H1 (cell line): ENCODE data around the gene STH. TPM values are rescaled to one million over a fixed set of nuclear protein-coding genes. Genes with fewer than 3 reads are reported as not detected.

Experiments
- CTCF ChIA-PET: fragments of 300-600 bp; sonication (Branson Sonifier 250); formaldehyde crosslinking; loops from one replicate; lab custom pipeline; 2021; ENCODE audit not compliant: partially characterized antibody; lab: Charles Lee
- POLR2A ChIA-PET: fragments of 300-600 bp; sonication (Branson Sonifier 250); formaldehyde crosslinking; loops from one replicate; lab custom pipeline; 2021; ENCODE audit warnings: inconsistent platforms; ENCODE audit not compliant: partially characterized antibody; lab: Charles Lee
- DNase-seq, 2 experiments: peaks; one replicate each; pipeline versions ENCODE4 v3.0.0 to v3.0.0-alpha.2; 2010 to 2022; ENCODE audit warnings: low spot score in 2 of 2, low read depth in 1 of 2, mixed read lengths in 1 of 2
- FAIRE-seq: peaks from 2 replicates; lab custom pipeline; 2011; peaks lifted over from hg19 to GRCh38; lab: Jason Lieb, UNC
- H2AFZ ChIP-seq: 2 replicates; pipeline ENCODE4 v1.8.1; 2012; ENCODE audit warnings: low read length, inconsistent platforms
- H2AK5ac ChIP-seq: 2 replicates; pipeline ENCODE4 v1.6.1; 2013; ENCODE audit warnings: low read depth, low read length
- H2BK120ac ChIP-seq: replicated peaks from 2 replicates; pipeline ENCODE3; 2013; ENCODE audit warnings: low read depth, low read length, inconsistent platforms
- H2BK12ac ChIP-seq: 2 replicates; pipeline ENCODE4 v1.6.1; 2013; ENCODE audit warnings: low read depth, low read length
- H2BK15ac ChIP-seq: 2 replicates; pipeline ENCODE4 v1.6.1; 2013; ENCODE audit warnings: low read length
- H2BK20ac ChIP-seq: 2 replicates; pipeline ENCODE4 v1.6.1; 2013; ENCODE audit warnings: low read length
- H2BK5ac ChIP-seq: 2 replicates; pipeline ENCODE4 v1.6.1; 2013; ENCODE audit warnings: low read depth, low read length
- H3K14ac ChIP-seq: 2 replicates; pipeline ENCODE4 v1.6.1; 2013; ENCODE audit warnings: inconsistent platforms; ENCODE audit not compliant: insufficient read length
- H3K18ac ChIP-seq: 2 replicates; pipeline ENCODE4 v1.6.1; 2013; ENCODE audit warnings: low read length; ENCODE audit errors: extremely low read depth
- H3K23ac ChIP-seq: 2 replicates; pipeline ENCODE4 v1.6.1; 2013; ENCODE audit warnings: inconsistent platforms; ENCODE audit not compliant: insufficient read length
- H3K23me2 ChIP-seq: 2 replicates; pipeline ENCODE4 v1.6.1; 2013; ENCODE audit warnings: low read depth, low read length
- H3K27ac ChIP-seq: 2 replicates; pipeline ENCODE4 v1.6.1; 2011; ENCODE audit warnings: low read depth, low read length, inconsistent platforms
- H3K27me3 ChIP-seq, 4 experiments: replicated peaks in 1 of 4; 1 replicate in 1 of 4; 2 replicates in 3 of 4; pipeline versions ENCODE4 v1.6.1 to v1.8.1; 2011 to 2013; ENCODE audit warnings: low read length in 3 of 4, mild to moderate bottlenecking in 3 of 4, inconsistent platforms in 2 of 4, mixed read lengths in 2 of 4, moderate library complexity in 1 of 4; ENCODE audit not compliant: control insufficient read depth in 3 of 4, insufficient read depth in 3 of 4; ENCODE audit errors: extremely low read depth in 1 of 4
- H3K36me3 ChIP-seq, 4 experiments: 2 replicates each; pipeline versions ENCODE4 v1.6.1 to v1.8.1; 2011 to 2013; ENCODE audit warnings: mild to moderate bottlenecking in 4 of 4, low read length in 3 of 4, moderate library complexity in 2 of 4, control low read depth in 1 of 4, inconsistent platforms in 1 of 4; ENCODE audit not compliant: insufficient read depth in 4 of 4, control insufficient read depth in 2 of 4
- H3K4ac ChIP-seq: replicated peaks from 2 replicates; pipeline ENCODE3; 2013; ENCODE audit warnings: low read length, low read depth, mixed read lengths, inconsistent platforms; ENCODE audit not compliant: insufficient read length
- H3K4me1 ChIP-seq, 4 experiments: replicated peaks in 1 of 4; 1 replicate in 1 of 4; 2 replicates in 3 of 4; pipeline versions ENCODE4 v1.6.1 to v1.8.1; 2011 to 2013; ENCODE audit warnings: low read length in 3 of 4, inconsistent platforms in 2 of 4, mixed read lengths in 1 of 4; ENCODE audit not compliant: insufficient read depth in 4 of 4, control insufficient read depth in 3 of 4
- H3K4me2 ChIP-seq, 2 experiments: 2 replicates each; pipeline versions ENCODE4 v1.6.1 to v1.8.1; 2011 to 2013; ENCODE audit warnings: low read depth in 2 of 2, low read length in 2 of 2, control low read depth in 1 of 2, inconsistent platforms in 1 of 2, mild to moderate bottlenecking in 1 of 2; ENCODE audit not compliant: insufficient read depth in 1 of 2
- H3K4me3 ChIP-seq, 4 experiments: fragments of 200-600, 300-600 bp in 1 of 4; sonication (generic), shearing (Covaris generic), sonication (Bioruptor Twin) in 1 of 4; 2 replicates each; pipeline versions ENCODE4 v1.5.1 to v1.8.1; 2011 to 2016; ENCODE audit warnings: low read length in 4 of 4, low read depth in 3 of 4, control low read depth in 2 of 4, inconsistent platforms in 2 of 4, mild to moderate bottlenecking in 2 of 4, mixed read lengths in 1 of 4, moderate library complexity in 1 of 4; ENCODE audit not compliant: insufficient read depth in 2 of 4; ENCODE audit errors: extremely low read depth in 1 of 4
- H3K56ac ChIP-seq: replicated peaks from 2 replicates; pipeline ENCODE3; 2013; ENCODE audit warnings: low read depth, mild to moderate bottlenecking, mixed read lengths, low read length, inconsistent platforms; ENCODE audit not compliant: insufficient read length
- H3K79me1 ChIP-seq: 2 replicates; pipeline ENCODE4 v1.6.1; 2013; ENCODE audit warnings: low read depth, low read length, control low read depth
- H3K79me2 ChIP-seq, 2 experiments: 2 replicates each; pipeline versions ENCODE4 v1.6.1 to v1.8.1; 2012 to 2013; ENCODE audit warnings: low read length in 2 of 2, mild to moderate bottlenecking in 2 of 2, inconsistent platforms in 1 of 2; ENCODE audit not compliant: insufficient read depth in 2 of 2, control insufficient read depth in 1 of 2
- H3K9ac ChIP-seq, 4 experiments: replicated peaks in 1 of 4; 1 replicate in 1 of 4; 2 replicates in 3 of 4; pipeline versions ENCODE4 v1.6.1 to v1.8.1; 2011 to 2013; ENCODE audit warnings: low read depth in 3 of 4, low read length in 3 of 4, control low read depth in 2 of 4, mild to moderate bottlenecking in 2 of 4, moderate library complexity in 2 of 4, inconsistent platforms in 1 of 4; ENCODE audit errors: extremely low read depth in 1 of 4
- H3K9me3 ChIP-seq, 2 experiments: 2 replicates each; pipeline versions ENCODE4 v1.6.1 to v1.8.1; 2012 to 2013; ENCODE audit warnings: mild to moderate bottlenecking in 2 of 2, moderate library complexity in 2 of 2, control low read depth in 1 of 2, inconsistent platforms in 1 of 2, low read depth in 1 of 2, low read length in 1 of 2, mixed read lengths in 1 of 2; ENCODE audit not compliant: insufficient read depth in 2 of 2
- H4K20me1 ChIP-seq, 2 experiments: replicated peaks in 1 of 2; 2 replicates each; pipeline versions ENCODE3 to v1.8.1; 2011 to 2013; ENCODE audit warnings: inconsistent platforms in 2 of 2, low read length in 2 of 2, mild to moderate bottlenecking in 1 of 2; ENCODE audit not compliant: insufficient read depth in 2 of 2, control insufficient read depth in 1 of 2
- H4K5ac ChIP-seq: 2 replicates; pipeline ENCODE4 v1.6.1; 2013; ENCODE audit warnings: low read length, low read depth, mixed read lengths, inconsistent platforms; ENCODE audit not compliant: insufficient read length
- H4K8ac ChIP-seq: 2 replicates; pipeline ENCODE4 v1.8.0; 2013; ENCODE audit warnings: mild to moderate bottlenecking, moderate library complexity, low read length, inconsistent platforms; ENCODE audit not compliant: insufficient read depth; ENCODE audit errors: extremely low read depth
- H4K91ac ChIP-seq: replicated peaks from 2 replicates; pipeline ENCODE3; 2013; ENCODE audit warnings: low read length, mixed read lengths, inconsistent platforms; ENCODE audit not compliant: insufficient read length
- BCL11A ChIP-seq, 2 experiments: IDR thresholded peaks; one replicate each; pipeline ENCODE4 v1.6.1; 2011; ENCODE audit warnings: low read depth in 2 of 2, low read length in 2 of 2, mild to moderate bottlenecking in 2 of 2
- BRCA1 ChIP-seq: IDR thresholded peaks from 2 replicates; pipeline ENCODE4 v1.6.1; 2012; ENCODE audit warnings: low read depth, low read length, improper control_type of control experiment
- CEBPB ChIP-seq: IDR thresholded peaks from 2 replicates; pipeline ENCODE4 v1.6.1; 2012; ENCODE audit warnings: low read depth, low read length
- JUN ChIP-seq: IDR thresholded peaks from 2 replicates; pipeline ENCODE4 v1.6.1; 2011; ENCODE audit warnings: low read depth, mild to moderate bottlenecking, improper control_type of control experiment, low read length
- SIRT6 ChIP-seq: IDR thresholded peaks from one replicate; pipeline ENCODE4 v1.7.1; 2012; ENCODE audit warnings: low read length, inconsistent platforms
- SP2 ChIP-seq: IDR thresholded peaks from 2 replicates; pipeline ENCODE4 v1.6.1; 2012; ENCODE audit warnings: mild to moderate bottlenecking, low read length, inconsistent platforms
- SRF ChIP-seq: IDR thresholded peaks from 2 replicates; pipeline ENCODE4 v1.6.1; 2011; ENCODE audit warnings: mild to moderate bottlenecking, low read depth, low read length, moderate library complexity
- YY1 ChIP-seq: IDR thresholded peaks from 2 replicates; pipeline ENCODE4 v1.6.1; 2011; ENCODE audit warnings: low read depth, mild to moderate bottlenecking, low read length
- WGBS, 2 experiments: shearing (Covaris generic) in 1 of 2; methylation state at CpG; one replicate each; pipeline versions ENCODE4 v1.1.6 to v1.1.7; 2013 to 2015; ENCODE audit warnings: low lambda C conversion rate in 2 of 2, mixed read lengths in 2 of 2, inconsistent platforms in 1 of 2, low coverage in 1 of 2, missing lambda C conversion rate in 1 of 2; ENCODE audit not compliant: insufficient replicate concordance in 2 of 2, insufficient coverage in 1 of 2, insufficient read length in 1 of 2; ENCODE audit errors: extremely low coverage in 1 of 2, missing lambda C conversion rate in 1 of 2; 5-methylcytosine and 5-hydroxymethylcytosine counted together
- polyA plus RNA-seq, 7 experiments: library from polyadenylated mRNA; depleted of rRNA in 3 of 7; stranded (reverse) in 5 of 7; unstranded in 2 of 7; fragments of >200 nt in 5 of 7; fragments of 200-250 nt in 2 of 7; gene quantifications; 1 replicate in 5 of 7; 2 replicates in 1 of 7; 4 replicates in 1 of 7; pipeline versions ENCODE4 v1.2.1 to v1.2.3, GENCODE V29; 2011 to 2013; ENCODE audit warnings: missing spikeins in 2 of 7, mixed read lengths in 2 of 7
- total RNA-seq: library from RNA; stranded (reverse); fragmentation: NEBNext Ultra II Directional; extraction: Animal tissue kit (Norgen Biotek cat#: 25700); gene quantifications from 2 replicates; pipeline ENCODE4 v1.2.1, GENCODE V29; 2021
- TF ChIP-seq, protein P1 (sequence below), 3 experiments: IDR thresholded peaks; 1 replicate in 2 of 3; 2 replicates in 1 of 3; pipeline versions ENCODE4 v1.5.1 to v1.6.1; 2011; ENCODE audit warnings: low read length in 3 of 3, mild to moderate bottlenecking in 3 of 3, inconsistent platforms in 2 of 3, low read depth in 1 of 3, moderate library complexity in 1 of 3; ENCODE audit not compliant: insufficient read depth in 1 of 3; ENCODE audit errors: control extremely low read depth in 1 of 3
- TF ChIP-seq, protein P2 (sequence below): IDR thresholded peaks from 2 replicates; pipeline ENCODE4 v1.6.1; 2012; ENCODE audit warnings: inconsistent platforms

The STH gene
- total and polyA plus RNA-seq, 2 of the 8 experiments (the other 6 are each of a cell fraction or from before 2014, with no cell fraction given), result not detected

DNA sequence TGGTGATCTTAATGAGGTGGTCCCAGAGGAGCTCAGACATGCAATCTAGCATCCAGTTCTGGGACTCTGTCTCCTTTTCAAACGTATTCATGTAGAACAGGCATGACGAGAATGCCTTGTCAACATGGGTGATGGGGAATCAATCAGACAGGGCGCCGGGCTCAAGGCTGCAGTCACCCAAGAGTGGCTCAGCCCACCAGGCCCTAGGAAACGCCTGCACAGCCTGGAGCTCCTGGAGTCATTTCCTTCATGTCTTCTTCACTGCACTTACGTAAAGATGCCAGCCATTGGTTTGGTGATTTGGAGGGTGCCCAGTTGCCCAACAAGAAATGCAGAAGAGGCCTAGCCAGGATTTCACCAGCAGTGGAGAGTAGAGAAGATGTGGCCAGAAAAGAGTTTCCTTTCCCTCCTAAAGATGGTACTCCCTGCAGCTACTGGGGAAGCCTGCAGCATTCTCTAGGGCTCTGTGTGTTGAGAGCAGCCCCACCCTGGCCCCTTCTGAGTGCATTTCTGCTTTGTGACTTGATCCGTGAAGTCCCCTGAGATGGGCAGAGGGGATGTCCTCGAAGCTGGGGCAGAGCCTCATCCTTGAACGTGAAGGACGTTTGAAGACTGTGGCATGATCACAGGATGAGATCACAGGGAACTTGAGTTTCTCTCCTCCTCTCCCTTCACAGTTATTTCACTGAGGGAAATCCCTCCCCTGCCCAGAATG, 24.0 kb upstream of the STH start:
- H2AK5ac ChIP-seq, result no peak overlapping the region
- H4K5ac ChIP-seq, result no peak overlapping the region
- H4K91ac ChIP-seq, result no peak overlapping the region
- FAIRE-seq, result no peak
- no peaks in the 10 kb centered on the region for H4K20me1 ChIP-seq
- no peak overlapping the region for H2BK120ac ChIP-seq
- H2BK12ac ChIP-seq, result no peak overlapping the region
- ChIA-PET CTCF (interaction anchor here (1.0 to 1.8 kb wide), 6 partner anchors 12 to 58 kb away, joined by 3 to 5 read pairs (median 4); no protein-coding TSS in a partner anchor), POLR2A (interaction anchor here (1.4 kb wide), 1 partner anchor 7 kb away, joined by 3 read pairs; no protein-coding TSS in a partner anchor)
- no peak overlapping the region for H3K9ac ChIP-seq
- H3K27ac ChIP-seq, result no peak overlapping the region
- no peaks in the 10 kb centered on the region for H3K79me2 ChIP-seq
- no peak overlapping the region for H3K56ac ChIP-seq
- H3K4ac ChIP-seq, result no peak overlapping the region
- H2BK20ac ChIP-seq, result no peak overlapping the region
- H3K4me1 ChIP-seq, result peaks cover 0 to 3% (median 0%) of the 10 kb centered on the region in 4 experiments; a peak in 1 of 7 replicates
- H3K9me3 ChIP-seq, result no peaks in the 10 kb centered on the region
- H4K8ac ChIP-seq, result no peak overlapping the region
- 89% methylated on average over 10 of the region's 10 CpGs; no CpG with 5 or more reads in 1 of the 2 experiments for WGBS, 2 experiments
- peaks cover 2% of the 10 kb centered on the region; the same call in 1 of the 2 replicates for H3K23me2 ChIP-seq
- no peak overlapping the region for H3K4me2 ChIP-seq
- no peaks in the 10 kb centered on the region for H3K79me1 ChIP-seq
- H2AFZ ChIP-seq, result no peak overlapping the region
- no peaks in the 10 kb centered on the region for H3K36me3 ChIP-seq
- H2BK5ac ChIP-seq, result no peak overlapping the region
- no peak overlapping the region for H2BK15ac ChIP-seq
- H3K18ac ChIP-seq, result no peak overlapping the region
- no peak overlapping the region for H3K14ac ChIP-seq
- H3K4me3 ChIP-seq, result no peak overlapping the region
- DNase-seq, result no peak
- H3K23ac ChIP-seq, result no peak overlapping the region
- peaks cover 0 to 2% (median 0%) of the 10 kb centered on the region in 4 experiments; a peak in 2 of 7 replicates for H3K27me3 ChIP-seq
- TF ChIP-seq CEBPB (no peak), YY1 (no peak), BCL11A (IDR thresholded peaks at IDR 0.05; ENCODE audit: low read depth in 2 of 2, low read length in 2 of 2) (no peak), SIRT6 (no peak), SP2 (no peak), BRCA1 (no peak), SRF (no peak), JUN (no peak)
- TF ChIP-seq, protein P1, sequence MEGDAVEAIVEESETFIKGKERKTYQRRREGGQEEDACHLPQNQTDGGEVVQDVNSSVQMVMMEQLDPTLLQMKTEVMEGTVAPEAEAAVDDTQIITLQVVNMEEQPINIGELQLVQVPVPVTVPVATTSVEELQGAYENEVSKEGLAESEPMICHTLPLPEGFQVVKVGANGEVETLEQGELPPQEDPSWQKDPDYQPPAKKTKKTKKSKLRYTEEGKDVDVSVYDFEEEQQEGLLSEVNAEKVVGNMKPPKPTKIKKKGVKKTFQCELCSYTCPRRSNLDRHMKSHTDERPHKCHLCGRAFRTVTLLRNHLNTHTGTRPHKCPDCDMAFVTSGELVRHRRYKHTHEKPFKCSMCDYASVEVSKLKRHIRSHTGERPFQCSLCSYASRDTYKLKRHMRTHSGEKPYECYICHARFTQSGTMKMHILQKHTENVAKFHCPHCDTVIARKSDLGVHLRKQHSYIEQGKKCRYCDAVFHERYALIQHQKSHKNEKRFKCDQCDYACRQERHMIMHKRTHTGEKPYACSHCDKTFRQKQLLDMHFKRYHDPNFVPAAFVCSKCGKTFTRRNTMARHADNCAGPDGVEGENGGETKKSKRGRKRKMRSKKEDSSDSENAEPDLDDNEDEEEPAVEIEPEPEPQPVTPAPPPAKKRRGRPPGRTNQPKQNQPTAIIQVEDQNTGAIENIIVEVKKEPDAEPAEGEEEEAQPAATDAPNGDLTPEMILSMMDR (IDR thresholded peaks at IDR 0.05; ENCODE audit: control extremely low read depth in 1 of 3, insufficient read depth in 1 of 3, low read depth in 1 of 3, low read length in 3 of 3), result no peak
- TF ChIP-seq, protein P2, sequence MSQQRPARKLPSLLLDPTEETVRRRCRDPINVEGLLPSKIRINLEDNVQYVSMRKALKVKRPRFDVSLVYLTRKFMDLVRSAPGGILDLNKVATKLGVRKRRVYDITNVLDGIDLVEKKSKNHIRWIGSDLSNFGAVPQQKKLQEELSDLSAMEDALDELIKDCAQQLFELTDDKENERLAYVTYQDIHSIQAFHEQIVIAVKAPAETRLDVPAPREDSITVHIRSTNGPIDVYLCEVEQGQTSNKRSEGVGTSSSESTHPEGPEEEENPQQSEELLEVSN, result no peak
